K562 (cell line): ENCODE results near the gene CHMP1A. TPM values are rescaled to one million over a fixed set of nuclear protein-coding genes. Genes with fewer than 3 reads are reported as not detected.

Source experiments
- ATAC-seq: fragments of 200-7000 bp; cut with Tn5 transposase; 3 replicates; pipeline ENCODE4 v1.9.1; 2020; ENCODE audit warnings: moderate library complexity
- BruUV-seq: library from RNA; stranded (reverse); fragments of 400-500 nt; replicated peaks from 2 replicates; lab custom pipeline; 2021; lab: Mats Ljungman, UMichigan
- CTCF ChIA-PET: fragments of 300-600 bp; formaldehyde crosslinking; extraction: SDS; loops from one replicate; lab custom pipeline; 2021; ENCODE audit warnings: low intra/inter-chr PET ratio; lab: Yijun Ruan, JAX
- POLR2A ChIA-PET: fragments of 300-600, 350-650 bp; sonication (Branson Sonifier 250); formaldehyde crosslinking; extraction: SDS; loops from one replicate; lab custom pipeline; 2021; ENCODE audit warnings: antibody characterized with exemption, inconsistent platforms; lab: Yijun Ruan, JAX
- DNase-seq, 4 experiments: peaks; one replicate each; pipeline versions ENCODE4 v3.0.0 to v3.0.0-alpha.2; 2011 to 2018; ENCODE audit warnings: low spot score in 3 of 4, mixed read lengths in 3 of 4; ENCODE audit errors: extremely low read depth in 1 of 4
- FAIRE-seq: peaks from 2 replicates; lab custom pipeline; 2011; peaks lifted over from hg19 to GRCh38; lab: Jason Lieb, UNC
- H2AFZ ChIP-seq: 2 replicates; pipeline ENCODE4 v1.6.0; 2011; ENCODE audit warnings: low read depth, low read length, control low read depth, inconsistent platforms
- H3K27ac ChIP-seq: fragments of 200-600 bp; 3 replicates; pipeline ENCODE4 v1.8.0; 2011; ENCODE audit warnings: low read depth, mild to moderate bottlenecking, control low read depth, inconsistent platforms, low read length, moderate library complexity, mixed read lengths; ENCODE audit errors: extremely low read depth
- H3K27me3 ChIP-seq, 2 experiments: fragments of 300-600 bp in 1 of 2; 2 replicates in 1 of 2; 3 replicates in 1 of 2; pipeline versions ENCODE4 v1.6.0 to v1.8.0; 2011; ENCODE audit warnings: inconsistent platforms in 2 of 2, low read length in 2 of 2, mild to moderate bottlenecking in 1 of 2, mixed read lengths in 1 of 2, moderate library complexity in 1 of 2; ENCODE audit not compliant: control insufficient read depth in 2 of 2, insufficient read depth in 2 of 2
- H3K36me3 ChIP-seq: fragments of 300-600 bp; 3 replicates; pipeline ENCODE4 v1.8.0; 2011; ENCODE audit warnings: mild to moderate bottlenecking, low read length, inconsistent platforms; ENCODE audit not compliant: control insufficient read depth, insufficient read depth
- H3K4me1 ChIP-seq, 2 experiments: fragments of 200-600 bp in 1 of 2; replicated peaks in 1 of 2; 2 replicates in 1 of 2; 3 replicates in 1 of 2; pipeline versions ENCODE4 v1.5.1 to v1.8.0; 2011; ENCODE audit warnings: inconsistent platforms in 2 of 2, low read length in 2 of 2, mild to moderate bottlenecking in 1 of 2, mixed read lengths in 1 of 2, moderate library complexity in 1 of 2; ENCODE audit not compliant: control insufficient read depth in 2 of 2, insufficient read depth in 2 of 2
- H3K4me2 ChIP-seq: 2 replicates; pipeline ENCODE4 v1.6.1; 2011; ENCODE audit warnings: low read length, control low read depth, inconsistent platforms, mixed read lengths; ENCODE audit not compliant: insufficient read depth
- H3K4me3 ChIP-seq: fragments of 200-600 bp; sonication (generic), shearing (Covaris generic); 2 replicates; pipeline ENCODE4 v1.5.1; 2016; ENCODE audit warnings: control low read depth, inconsistent platforms
- H3K79me2 ChIP-seq: fragments of 200-600 bp; 3 replicates; pipeline ENCODE4 v1.8.0; 2011; ENCODE audit warnings: low read length, inconsistent platforms; ENCODE audit not compliant: control insufficient read depth, insufficient read depth
- H3K9ac ChIP-seq, 2 experiments: 2 replicates each; pipeline versions ENCODE4 v1.6.0 to v1.6.1; 2011; ENCODE audit warnings: low read depth in 2 of 2, low read length in 2 of 2, control low read depth in 1 of 2, inconsistent platforms in 1 of 2, mild to moderate bottlenecking in 1 of 2, mixed read lengths in 1 of 2; ENCODE audit not compliant: insufficient read depth in 1 of 2
- H3K9me1 ChIP-seq: one replicate; pipeline ENCODE4 v1.6.0; 2011; ENCODE audit warnings: inconsistent platforms, mild to moderate bottlenecking, low read length, moderate library complexity; ENCODE audit not compliant: control insufficient read depth, insufficient read depth
- H3K9me3 ChIP-seq: replicated peaks from 2 replicates; pipeline ENCODE4 v1.5.1; 2011; ENCODE audit warnings: low read depth, low read length, inconsistent platforms; ENCODE audit not compliant: control insufficient read depth, insufficient read depth
- H4K20me1 ChIP-seq: replicated peaks from 2 replicates; pipeline ENCODE4 v1.6.1; 2011; ENCODE audit warnings: low read length, inconsistent platforms, mixed read lengths; ENCODE audit not compliant: control insufficient read depth, insufficient read depth
- KDM1A ChIP-seq, 2 experiments: fragments of 450-650 bp; IDR thresholded peaks; 2 replicates each; pipeline ENCODE4 v1.6.1; 2016; ENCODE audit warnings: mild to moderate bottlenecking in 2 of 2
- ZNF263 ChIP-seq: sonication (generic); formaldehyde crosslinking; IDR thresholded peaks from 2 replicates; pipeline ENCODE4 v1.8.0; 2022; ENCODE audit warnings: mild to moderate bottlenecking, missing genetic modification reagents, borderline replicate concordance
- WGBS: fragments of 100-300 bp; shearing (Covaris generic); methylation state at CpG from one replicate; pipeline ENCODE4 v1.1.6; 2016; ENCODE audit warnings: low coverage, mixed read lengths; ENCODE audit not compliant: insufficient coverage; ENCODE audit errors: missing lambda C conversion rate; 5-methylcytosine and 5-hydroxymethylcytosine counted together
- in situ Hi-C: fragments of 300-500 bp; cut with MboI; formaldehyde crosslinking; loops from 4 replicates; pipeline ENCODE4 v1.15.0; 2018; ENCODE audit warnings: inconsistent platforms, mixed read lengths
- intact Hi-C: fragments of 100-400 bp; cut with micrococcal nuclease; formaldehyde crosslinking; loops from 2 replicates; pipeline ENCODE4 v1.14.2; 2022
- polyA plus RNA-seq, 8 experiments: library from polyadenylated mRNA; depleted of rRNA in 4 of 8; stranded (reverse) in 5 of 8; unstranded in 3 of 8; fragments of >200 nt; fragmentation: Nextera tagmentation in 2 of 8; fragmentation: Illumina TruSeq in 1 of 8; extraction: Ambion mirVana in 2 of 8; extraction: Trizol in 1 of 8; gene quantifications; 2 replicates each; pipeline versions ENCODE4 v1.2.1 to v1.2.3, GENCODE V29; 2011 to 2014; ENCODE audit warnings: inconsistent platforms in 1 of 8, missing spikeins in 1 of 8
- total RNA-seq, 7 experiments: library from RNA; depleted of rRNA in 6 of 7; stranded (reverse); fragments of >200 nt in 6 of 7; fragmentation: Illumina TruSeq in 2 of 7; extraction: Trizol in 2 of 7; gene quantifications; 2 replicates each; pipeline versions ENCODE4 v1.2.1 to v1.2.3, GENCODE V29; 2011 to 2021; ENCODE audit warnings: low replicate concordance in 1 of 7
- TF ChIP-seq, protein P1 (sequence below): fragments of 250-450 bp; sonication (Bioruptor Pico); IDR thresholded peaks from 2 replicates; pipeline ENCODE4 v1.8.0; 2021; ENCODE audit warnings: moderate library complexity, mild to moderate bottlenecking, inconsistent platforms
- TF ChIP-seq, protein P2 (sequence below): sonication (generic); formaldehyde crosslinking; IDR thresholded peaks from 2 replicates; pipeline ENCODE4 v1.8.0; 2022; ENCODE audit warnings: missing genetic modification reagents, mild to moderate bottlenecking, borderline replicate concordance

The CHMP1A gene
- total and polyA plus RNA-seq, 9 of the 15 experiments (the other 6 are each of a cell fraction or from before 2014, with no cell fraction given): 0.83 to 79.9 (median 45.2) TPM

DNA sequence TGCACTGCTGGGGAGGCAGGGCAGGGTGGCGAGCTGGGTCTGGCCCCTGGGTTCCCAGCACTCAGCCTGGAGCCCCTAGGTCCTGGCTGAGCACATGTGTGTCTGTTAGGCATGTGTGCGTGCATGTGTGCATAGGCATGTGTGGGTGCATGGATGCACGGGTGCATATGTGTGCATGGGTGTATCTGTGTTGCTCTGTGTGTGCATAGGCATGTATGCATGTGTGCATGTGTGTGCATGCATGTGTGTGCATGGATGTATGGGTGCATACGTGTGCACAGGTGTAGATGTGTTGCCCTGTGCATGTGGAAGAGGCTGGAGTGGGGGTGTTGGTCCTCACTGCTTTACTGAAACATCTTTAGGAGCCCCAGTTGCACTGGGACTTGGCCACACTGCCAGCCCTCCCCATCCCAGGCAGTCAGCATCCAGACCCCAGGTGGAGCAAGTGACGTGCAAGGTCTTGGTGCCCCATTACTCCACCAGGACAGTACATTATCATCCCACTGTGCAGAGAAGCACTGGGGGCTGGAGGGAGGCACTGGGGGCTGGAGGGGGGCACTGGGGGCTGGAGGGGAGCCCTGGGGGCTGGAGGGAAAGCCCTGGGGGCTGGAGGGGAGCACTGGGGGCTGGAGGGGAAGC lies 54.4 kb downstream of the CHMP1A start:
- Histone ChIP-seq H3K4me2 (no peak overlapping the region), H3K4me1 (peaks cover 9 to 57% of the 10 kb centered on the region in 2 experiments; a peak in 4 of 5 replicates), H3K9me1 (no peaks in the 10 kb centered on the region), H3K27ac (no peak overlapping the region), H2AFZ (no peak overlapping the region), H3K4me3 (no peak overlapping the region), H3K79me2 (no peaks in the 10 kb centered on the region), H3K36me3 (no peaks in the 10 kb centered on the region), H3K9ac (no peak overlapping the region), H3K27me3 (no peaks in the 10 kb centered on the region), H4K20me1 (0 out of 2 replicates have a peak, but pooled peaks cover 5% of the 10 kb centered on the region), H3K9me3 (no peaks in the 10 kb centered on the region)
- FAIRE-seq (no peak), DNase-seq (no peak), ATAC-seq (no peak)
- in situ Hi-C loops: no loop called here
- CTCF ChIA-PET: no interaction called here
- no TSS peak for BruUV-seq
- WGBS: 7% methylated on average over 5 of the region's 5 CpGs
- intact Hi-C loops: loop anchor here (5.0 kb wide), 1 partner anchor 34 kb away; no protein-coding TSS in a partner anchor
- TF ChIP-seq, protein P1, sequence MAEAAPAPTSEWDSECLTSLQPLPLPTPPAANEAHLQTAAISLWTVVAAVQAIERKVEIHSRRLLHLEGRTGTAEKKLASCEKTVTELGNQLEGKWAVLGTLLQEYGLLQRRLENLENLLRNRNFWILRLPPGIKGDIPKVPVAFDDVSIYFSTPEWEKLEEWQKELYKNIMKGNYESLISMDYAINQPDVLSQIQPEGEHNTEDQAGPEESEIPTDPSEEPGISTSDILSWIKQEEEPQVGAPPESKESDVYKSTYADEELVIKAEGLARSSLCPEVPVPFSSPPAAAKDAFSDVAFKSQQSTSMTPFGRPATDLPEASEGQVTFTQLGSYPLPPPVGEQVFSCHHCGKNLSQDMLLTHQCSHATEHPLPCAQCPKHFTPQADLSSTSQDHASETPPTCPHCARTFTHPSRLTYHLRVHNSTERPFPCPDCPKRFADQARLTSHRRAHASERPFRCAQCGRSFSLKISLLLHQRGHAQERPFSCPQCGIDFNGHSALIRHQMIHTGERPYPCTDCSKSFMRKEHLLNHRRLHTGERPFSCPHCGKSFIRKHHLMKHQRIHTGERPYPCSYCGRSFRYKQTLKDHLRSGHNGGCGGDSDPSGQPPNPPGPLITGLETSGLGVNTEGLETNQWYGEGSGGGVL (CRISPR knock-in tag): no peak
- TF ChIP-seq, protein P2, sequence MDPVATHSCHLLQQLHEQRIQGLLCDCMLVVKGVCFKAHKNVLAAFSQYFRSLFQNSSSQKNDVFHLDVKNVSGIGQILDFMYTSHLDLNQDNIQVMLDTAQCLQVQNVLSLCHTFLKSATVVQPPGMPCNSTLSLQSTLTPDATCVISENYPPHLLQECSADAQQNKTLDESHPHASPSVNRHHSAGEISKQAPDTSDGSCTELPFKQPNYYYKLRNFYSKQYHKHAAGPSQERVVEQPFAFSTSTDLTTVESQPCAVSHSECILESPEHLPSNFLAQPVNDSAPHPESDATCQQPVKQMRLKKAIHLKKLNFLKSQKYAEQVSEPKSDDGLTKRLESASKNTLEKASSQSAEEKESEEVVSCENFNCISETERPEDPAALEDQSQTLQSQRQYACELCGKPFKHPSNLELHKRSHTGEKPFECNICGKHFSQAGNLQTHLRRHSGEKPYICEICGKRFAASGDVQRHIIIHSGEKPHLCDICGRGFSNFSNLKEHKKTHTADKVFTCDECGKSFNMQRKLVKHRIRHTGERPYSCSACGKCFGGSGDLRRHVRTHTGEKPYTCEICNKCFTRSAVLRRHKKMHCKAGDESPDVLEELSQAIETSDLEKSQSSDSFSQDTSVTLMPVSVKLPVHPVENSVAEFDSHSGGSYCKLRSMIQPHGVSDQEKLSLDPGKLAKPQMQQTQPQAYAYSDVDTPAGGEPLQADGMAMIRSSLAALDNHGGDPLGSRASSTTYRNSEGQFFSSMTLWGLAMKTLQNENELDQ (CRISPR knock-in tag): no peak
- TF ChIP-seq ZNF263 (CRISPR knock-in tag) (peak; percentile 82), KDM1A (IDR thresholded peaks at IDR 0.05) (peak in 1 of 2 experiments; percentile 56; a peak in 1 of 4 replicates)
- POLR2A ChIA-PET: interaction anchor here (0.7 kb wide), 1 partner anchor 296 kb away, joined by 3 read pairs; no protein-coding TSS in a partner anchor
